IMR-90 (cell line): ENCODE measurements around the gene POLD4.

Source experiments
- CEBPB ChIP-seq: IDR thresholded peaks from 2 replicates; pipeline ENCODE4 v1.6.1; 2012; ENCODE audit warnings: low read depth, low read length, improper control_type of control experiment
- CHD1 ChIP-seq: IDR thresholded peaks from 2 replicates; pipeline ENCODE4 v1.6.1; 2012; ENCODE audit warnings: low read depth, low read length, improper control_type of control experiment
- CTCF ChIP-seq: conservative IDR thresholded peaks from 2 replicates; pipeline ENCODE4 v1.5.1; 2012; ENCODE audit warnings: mild to moderate bottlenecking, low read depth, low read length, improper control_type of control experiment
- FOS ChIP-seq: fragments of 150-350 bp; IDR thresholded peaks from 2 replicates; pipeline ENCODE4 v1.6.1; 2016; ENCODE audit warnings: low read depth, low read length
- MAFK ChIP-seq: IDR thresholded peaks from 2 replicates; pipeline ENCODE4 v1.6.1; 2012; ENCODE audit warnings: low read depth, low read length, improper control_type of control experiment
- NFE2L2 ChIP-seq: fragments of 150-350 bp; IDR thresholded peaks from 2 replicates; pipeline ENCODE4 v1.6.1; 2016; ENCODE audit warnings: low read depth, mild to moderate bottlenecking, low read length
- POLR2A ChIP-seq: IDR thresholded peaks from 2 replicates; pipeline ENCODE4 v1.6.1; 2012; ENCODE audit warnings: mild to moderate bottlenecking, low read depth, low read length
- RAD21 ChIP-seq: IDR thresholded peaks from 2 replicates; pipeline ENCODE4 v1.6.1; 2012; ENCODE audit warnings: low read length, improper control_type of control experiment
- USF2 ChIP-seq: fragments of 150-350 bp; IDR thresholded peaks from 2 replicates; pipeline ENCODE4 v1.6.1; 2017; ENCODE audit warnings: mild to moderate bottlenecking, antibody characterized with exemption, low read length, low read depth

- TF ChIP-seq RAD21: no peak
- TF ChIP-seq CTCF: no peak
- no peak for TF ChIP-seq MAFK
- TF ChIP-seq CHD1: no peak
- no peak for TF ChIP-seq NFE2L2
- no peak for TF ChIP-seq USF2
- no peak for TF ChIP-seq CEBPB
- TF ChIP-seq POLR2A: no peak
- TF ChIP-seq FOS: no peak
Measured at GRCh38 chr11:67309166-67309565, 44.2 kb downstream of the POLD4 start.
